K562 (cell line): ENCODE data around the gene SURF6. TPM values are rescaled to one million over a fixed set of nuclear protein-coding genes. Genes with fewer than 3 reads are reported as not detected.
A peak's percentile ranks its signal among the peaks of the same experiment; 100 is the strongest.

ENCODE experiments used
- BRD9 ChIP-seq: fragments of 450-650 bp; IDR thresholded peaks from 2 replicates; pipeline ENCODE4 v1.6.1; 2018; ENCODE audit warnings: low read depth; ENCODE audit not compliant: partially characterized antibody
- CBX2 ChIP-seq: fragments of 200-600 bp; sonication (generic); IDR thresholded peaks from one replicate; pipeline ENCODE4 v1.6.1; 2012; ENCODE audit warnings: mild to moderate bottlenecking, low read length, inconsistent platforms; ENCODE audit not compliant: insufficient read depth, poor library complexity, severe bottlenecking
- CXXC5 ChIP-seq: fragments of 250-450 bp; sonication (Bioruptor Pico); IDR thresholded peaks from 2 replicates; pipeline ENCODE4 v1.8.0; 2022; ENCODE audit warnings: inconsistent platforms, mild to moderate bottlenecking, moderate library complexity
- EGR1 ChIP-seq: fragments of 450-650 bp; conservative IDR thresholded peaks from 2 replicates; pipeline ENCODE4 v1.6.1; 2017; ENCODE audit warnings: mild to moderate bottlenecking
- FOSL1 ChIP-seq: fragments of 200-800 bp; sonication (Bioruptor generic); conservative IDR thresholded peaks from 2 replicates; pipeline ENCODE4 v1.6.1; 2016; ENCODE audit warnings: missing genetic modification characterization, missing compliant biosample characterization
- FOXJ3 ChIP-seq: sonication (generic); formaldehyde crosslinking; IDR thresholded peaks from 2 replicates; pipeline ENCODE4 v1.4.0; 2020; ENCODE audit warnings: mild to moderate bottlenecking, missing genetic modification reagents
- HDAC1 ChIP-seq, 2 experiments: fragments of 450-650 bp; IDR thresholded peaks; 2 replicates each; pipeline ENCODE4 v1.6.1; 2016 to 2017; ENCODE audit warnings: inconsistent platforms in 1 of 2, mild to moderate bottlenecking in 1 of 2, moderate library complexity in 1 of 2
- MED1 ChIP-seq: sonication (generic); formaldehyde crosslinking; IDR thresholded peaks from 2 replicates; pipeline ENCODE4 v1.8.1; 2023; ENCODE audit warnings: missing genetic modification reagents, borderline replicate concordance
- MTA1 ChIP-seq: fragments of 450-650 bp; IDR thresholded peaks from 2 replicates; pipeline ENCODE4 v1.6.1; 2017; ENCODE audit warnings: borderline replicate concordance
- PHF8 ChIP-seq: fragments of 200-600 bp; sonication (generic); IDR thresholded peaks from 2 replicates; pipeline ENCODE4 v1.6.1; 2012; ENCODE audit warnings: mixed run types, mild to moderate bottlenecking, inconsistent platforms, low read length, moderate library complexity, borderline replicate concordance
- POLR2AphosphoS2 ChIP-seq: IDR thresholded peaks from 2 replicates; pipeline ENCODE4 v1.6.1; 2012; ENCODE audit warnings: low read length, improper control_type of control experiment
- RBBP5 ChIP-seq: fragments of 200-600 bp; sonication (generic); IDR thresholded peaks from 2 replicates; pipeline ENCODE4 v1.6.1; 2012; ENCODE audit warnings: borderline replicate concordance, mild to moderate bottlenecking, low read length, control low read depth, inconsistent platforms; ENCODE audit not compliant: insufficient read depth, poor library complexity, severe bottlenecking
- SMARCA4 ChIP-seq: fragments of 450-650 bp; IDR thresholded peaks from 2 replicates; pipeline ENCODE4 v1.6.1; 2016
- TAF9B ChIP-seq: fragments of 450-650 bp; IDR thresholded peaks from 2 replicates; pipeline ENCODE4 v1.6.1; 2018; ENCODE audit warnings: mild to moderate bottlenecking; ENCODE audit not compliant: partially characterized antibody
- TCFL5 ChIP-seq: fragments of 250-450 bp; sonication (Bioruptor Pico); conservative IDR thresholded peaks from 2 replicates; pipeline ENCODE4 v1.6.1; 2021; ENCODE audit warnings: mild to moderate bottlenecking, moderate library complexity, matching md5 sums
- ZNF3 ChIP-seq: fragments of 250-450 bp; sonication (Bioruptor Pico); IDR thresholded peaks from 2 replicates; pipeline ENCODE4 v1.5.0; 2021; ENCODE audit warnings: mild to moderate bottlenecking, moderate library complexity
- polyA plus RNA-seq, 8 experiments: library from polyadenylated mRNA; depleted of rRNA in 4 of 8; stranded (reverse) in 5 of 8; unstranded in 3 of 8; fragments of >200 nt; fragmentation: Nextera tagmentation in 2 of 8; fragmentation: Illumina TruSeq in 1 of 8; extraction: Ambion mirVana in 2 of 8; extraction: Trizol in 1 of 8; gene quantifications; 2 replicates each; pipeline versions ENCODE4 v1.2.1 to v1.2.3, GENCODE V29; 2011 to 2014; ENCODE audit warnings: inconsistent platforms in 1 of 8, missing spikeins in 1 of 8
- total RNA-seq, 7 experiments: library from RNA; depleted of rRNA in 6 of 7; stranded (reverse); fragments of >200 nt in 6 of 7; fragmentation: Illumina TruSeq in 2 of 7; extraction: Trizol in 2 of 7; gene quantifications; 2 replicates each; pipeline versions ENCODE4 v1.2.1 to v1.2.3, GENCODE V29; 2011 to 2021; ENCODE audit warnings: low replicate concordance in 1 of 7
- TF ChIP-seq, protein P1 (sequence below): fragments of 450-650 bp; IDR thresholded peaks from 2 replicates; pipeline ENCODE4 v1.6.1; 2016
- TF ChIP-seq, protein P2 (sequence below): fragments of 450-650 bp; IDR thresholded peaks from 2 replicates; pipeline ENCODE4 v1.6.1; 2017; ENCODE audit warnings: antibody characterized with exemption, mild to moderate bottlenecking
- TF ChIP-seq, protein P3 (sequence below): sonication (generic); formaldehyde crosslinking; IDR thresholded peaks from 2 replicates; pipeline ENCODE4 v1.8.0; 2022; ENCODE audit warnings: mild to moderate bottlenecking, missing genetic modification reagents
- TF ChIP-seq, protein P4 (sequence below): IDR thresholded peaks from 3 replicates; pipeline ENCODE4 v1.6.1; 2011; ENCODE audit warnings: borderline replicate concordance, mild to moderate bottlenecking; ENCODE audit not compliant: insufficient read length, insufficient read depth

Gene SURF6
- total and polyA plus RNA-seq, 9 of the 15 experiments (the other 6 are each of a cell fraction or from before 2014, with no cell fraction given): 1.4 to 68.3 (median 14.7) TPM

DNA sequence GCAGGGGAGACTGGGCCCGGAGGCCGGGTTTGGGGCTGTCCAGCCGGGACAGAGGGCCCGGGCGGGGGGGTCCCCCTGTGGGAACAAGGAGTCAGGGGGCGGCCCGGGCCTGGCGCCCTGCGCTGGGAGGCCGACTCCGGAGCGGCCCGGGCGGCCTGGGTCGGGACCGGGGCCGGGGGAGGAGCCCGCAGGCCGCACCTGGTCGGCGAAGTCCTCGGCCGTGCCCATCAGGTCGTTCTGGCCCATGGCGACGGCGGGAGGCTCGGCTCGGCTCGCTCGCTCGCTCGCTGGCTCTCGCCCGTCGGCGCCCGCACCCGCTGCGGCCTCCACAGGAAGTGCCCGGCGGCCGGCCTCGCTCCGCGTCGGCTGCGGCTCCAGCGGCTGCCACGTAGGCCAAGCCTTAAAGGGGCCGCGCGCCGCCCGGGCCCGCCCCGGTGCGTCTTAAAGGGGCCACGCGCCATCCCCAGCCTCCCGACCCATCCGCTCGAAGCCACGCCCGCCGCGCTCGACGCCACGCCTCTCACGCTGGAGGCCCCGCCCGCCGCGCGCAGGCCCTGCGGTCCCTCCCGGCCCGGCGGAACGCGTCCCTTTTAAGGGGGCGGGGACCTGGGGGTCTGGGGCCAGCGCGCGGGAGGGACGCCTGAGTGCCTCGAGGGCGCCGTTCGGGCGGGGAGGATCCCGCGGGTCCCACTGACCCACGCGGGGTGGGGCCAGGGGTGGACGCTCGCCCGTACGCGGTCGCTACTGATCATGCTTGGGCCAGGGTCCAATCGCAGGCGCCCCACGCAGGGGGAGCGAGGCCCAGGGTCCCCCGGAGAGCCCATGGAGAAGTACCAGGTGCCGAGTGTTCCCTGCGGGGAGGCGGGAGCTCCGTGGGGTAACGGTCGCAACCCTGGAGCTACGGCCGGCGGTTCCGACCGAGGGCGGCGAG is 40.0 kb upstream of the SURF6 start, which contains the start of the genes STKLD1 and SURF4 (continued):
- TF ChIP-seq TAF9B (no peak), FOXJ3 (CRISPR knock-in tag) (no peak), MTA1 (no peak), ZNF3 (no peak), TCFL5 (CRISPR knock-in tag) (no peak), HDAC1 (IDR thresholded peaks at IDR 0.05) (peak in 1 of 2 experiments; percentile 71; a peak in 2 of 4 replicates), EGR1 (no peak), RBBP5 (peak; percentile 93), BRD9 (no peak), CXXC5 (CRISPR knock-in tag) (peak; percentile 97), FOSL1 (tag) (no peak), SMARCA4 (no peak), MED1 (CRISPR knock-in tag) (no peak), POLR2AphosphoS2 (no peak), PHF8 (peak; percentile 94; the same call in 1 of the 2 replicates), CBX2 (no peak)
- TF ChIP-seq, protein P1, sequence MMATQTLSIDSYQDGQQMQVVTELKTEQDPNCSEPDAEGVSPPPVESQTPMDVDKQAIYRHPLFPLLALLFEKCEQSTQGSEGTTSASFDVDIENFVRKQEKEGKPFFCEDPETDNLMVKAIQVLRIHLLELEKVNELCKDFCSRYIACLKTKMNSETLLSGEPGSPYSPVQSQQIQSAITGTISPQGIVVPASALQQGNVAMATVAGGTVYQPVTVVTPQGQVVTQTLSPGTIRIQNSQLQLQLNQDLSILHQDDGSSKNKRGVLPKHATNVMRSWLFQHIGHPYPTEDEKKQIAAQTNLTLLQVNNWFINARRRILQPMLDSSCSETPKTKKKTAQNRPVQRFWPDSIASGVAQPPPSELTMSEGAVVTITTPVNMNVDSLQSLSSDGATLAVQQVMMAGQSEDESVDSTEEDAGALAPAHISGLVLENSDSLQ: no peak
- TF ChIP-seq, protein P2, sequence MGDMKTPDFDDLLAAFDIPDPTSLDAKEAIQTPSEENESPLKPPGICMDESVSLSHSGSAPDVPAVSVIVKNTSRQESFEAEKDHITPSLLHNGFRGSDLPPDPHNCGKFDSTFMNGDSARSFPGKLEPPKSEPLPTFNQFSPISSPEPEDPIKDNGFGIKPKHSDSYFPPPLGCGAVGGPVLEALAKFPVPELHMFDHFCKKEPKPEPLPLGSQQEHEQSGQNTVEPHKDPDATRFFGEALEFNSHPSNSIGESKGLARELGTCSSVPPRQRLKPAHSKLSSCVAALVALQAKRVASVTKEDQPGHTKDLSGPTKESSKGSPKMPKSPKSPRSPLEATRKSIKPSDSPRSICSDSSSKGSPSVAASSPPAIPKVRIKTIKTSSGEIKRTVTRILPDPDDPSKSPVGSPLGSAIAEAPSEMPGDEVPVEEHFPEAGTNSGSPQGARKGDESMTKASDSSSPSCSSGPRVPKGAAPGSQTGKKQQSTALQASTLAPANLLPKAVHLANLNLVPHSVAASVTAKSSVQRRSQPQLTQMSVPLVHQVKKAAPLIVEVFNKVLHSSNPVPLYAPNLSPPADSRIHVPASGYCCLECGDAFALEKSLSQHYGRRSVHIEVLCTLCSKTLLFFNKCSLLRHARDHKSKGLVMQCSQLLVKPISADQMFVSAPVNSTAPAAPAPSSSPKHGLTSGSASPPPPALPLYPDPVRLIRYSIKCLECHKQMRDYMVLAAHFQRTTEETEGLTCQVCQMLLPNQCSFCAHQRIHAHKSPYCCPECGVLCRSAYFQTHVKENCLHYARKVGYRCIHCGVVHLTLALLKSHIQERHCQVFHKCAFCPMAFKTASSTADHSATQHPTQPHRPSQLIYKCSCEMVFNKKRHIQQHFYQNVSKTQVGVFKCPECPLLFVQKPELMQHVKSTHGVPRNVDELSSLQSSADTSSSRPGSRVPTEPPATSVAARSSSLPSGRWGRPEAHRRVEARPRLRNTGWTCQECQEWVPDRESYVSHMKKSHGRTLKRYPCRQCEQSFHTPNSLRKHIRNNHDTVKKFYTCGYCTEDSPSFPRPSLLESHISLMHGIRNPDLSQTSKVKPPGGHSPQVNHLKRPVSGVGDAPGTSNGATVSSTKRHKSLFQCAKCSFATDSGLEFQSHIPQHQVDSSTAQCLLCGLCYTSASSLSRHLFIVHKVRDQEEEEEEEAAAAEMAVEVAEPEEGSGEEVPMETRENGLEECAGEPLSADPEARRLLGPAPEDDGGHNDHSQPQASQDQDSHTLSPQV: peak; percentile 59
- TF ChIP-seq, protein P3, sequence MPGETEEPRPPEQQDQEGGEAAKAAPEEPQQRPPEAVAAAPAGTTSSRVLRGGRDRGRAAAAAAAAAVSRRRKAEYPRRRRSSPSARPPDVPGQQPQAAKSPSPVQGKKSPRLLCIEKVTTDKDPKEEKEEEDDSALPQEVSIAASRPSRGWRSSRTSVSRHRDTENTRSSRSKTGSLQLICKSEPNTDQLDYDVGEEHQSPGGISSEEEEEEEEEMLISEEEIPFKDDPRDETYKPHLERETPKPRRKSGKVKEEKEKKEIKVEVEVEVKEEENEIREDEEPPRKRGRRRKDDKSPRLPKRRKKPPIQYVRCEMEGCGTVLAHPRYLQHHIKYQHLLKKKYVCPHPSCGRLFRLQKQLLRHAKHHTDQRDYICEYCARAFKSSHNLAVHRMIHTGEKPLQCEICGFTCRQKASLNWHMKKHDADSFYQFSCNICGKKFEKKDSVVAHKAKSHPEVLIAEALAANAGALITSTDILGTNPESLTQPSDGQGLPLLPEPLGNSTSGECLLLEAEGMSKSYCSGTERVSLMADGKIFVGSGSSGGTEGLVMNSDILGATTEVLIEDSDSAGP: peak; percentile 93
- TF ChIP-seq, protein P4, sequence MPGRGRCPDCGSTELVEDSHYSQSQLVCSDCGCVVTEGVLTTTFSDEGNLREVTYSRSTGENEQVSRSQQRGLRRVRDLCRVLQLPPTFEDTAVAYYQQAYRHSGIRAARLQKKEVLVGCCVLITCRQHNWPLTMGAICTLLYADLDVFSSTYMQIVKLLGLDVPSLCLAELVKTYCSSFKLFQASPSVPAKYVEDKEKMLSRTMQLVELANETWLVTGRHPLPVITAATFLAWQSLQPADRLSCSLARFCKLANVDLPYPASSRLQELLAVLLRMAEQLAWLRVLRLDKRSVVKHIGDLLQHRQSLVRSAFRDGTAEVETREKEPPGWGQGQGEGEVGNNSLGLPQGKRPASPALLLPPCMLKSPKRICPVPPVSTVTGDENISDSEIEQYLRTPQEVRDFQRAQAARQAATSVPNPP: no peak
